Natural killer cell (primary cell): Measurements from ENCODE around the gene UNC13D. TPM values are rescaled to one million over a fixed set of nuclear protein-coding genes. Genes with fewer than 3 reads are reported as not detected.

Source experiments
- ATAC-seq, 3 donors: fragments of 150-1000 bp in 2 of 3; fragments of 200-7000 bp in 1 of 3; cut with Tn5 transposase; 1 replicate in 1 of 3; 2 replicates in 2 of 3; pipeline ENCODE4 v1.10.0; 2021; ENCODE audit warnings: mild to moderate bottlenecking in 2 of 3, moderate library complexity in 2 of 3
- DNase-seq, 2 donors: peaks; one replicate each; pipeline versions ENCODE4 v3.0.0 to v3.0.0-alpha.2; 2013 to 2021; ENCODE audit warnings: mixed read lengths in 1 of 2
- H3K27ac ChIP-seq: one replicate; pipeline ENCODE4 v1.5.1; 2013; ENCODE audit warnings: mild to moderate bottlenecking, low read length
- H3K27me3 ChIP-seq: one replicate; pipeline ENCODE4 v1.6.1; 2013; ENCODE audit warnings: low read length; ENCODE audit not compliant: control insufficient read depth, insufficient read depth
- H3K36me3 ChIP-seq: one replicate; pipeline ENCODE4 v1.6.1; 2013; ENCODE audit warnings: low read length; ENCODE audit not compliant: control insufficient read depth, insufficient read depth
- H3K4me1 ChIP-seq: one replicate; pipeline ENCODE4 v1.6.1; 2013; ENCODE audit warnings: low read length; ENCODE audit not compliant: control insufficient read depth, insufficient read depth
- H3K4me3 ChIP-seq: one replicate; pipeline ENCODE4 v1.5.1; 2013; ENCODE audit warnings: low read length
- H3K9me3 ChIP-seq: one replicate; pipeline ENCODE4 v1.6.1; 2013; ENCODE audit warnings: low read length; ENCODE audit not compliant: control insufficient read depth, insufficient read depth
- H3K27ac Mint-ChIP-seq, 2 donors: one replicate each; pipeline ENCODE4 v1.8.0; 2022; ENCODE audit warnings: mild to moderate bottlenecking in 2 of 2, mixed read lengths in 2 of 2, moderate library complexity in 1 of 2
- H3K27me3 Mint-ChIP-seq, 2 donors: one replicate each; pipeline ENCODE4 v1.8.0; 2022; ENCODE audit warnings: low read depth in 2 of 2, mixed read lengths in 2 of 2
- H3K36me3 Mint-ChIP-seq: one replicate; pipeline ENCODE4 v1.8.0; 2022; ENCODE audit warnings: mixed read lengths
- H3K4me1 Mint-ChIP-seq, 2 donors: one replicate each; pipeline ENCODE4 v1.8.0; 2022; ENCODE audit warnings: mixed read lengths in 2 of 2
- H3K4me3 Mint-ChIP-seq: one replicate; pipeline ENCODE4 v1.8.0; 2022; ENCODE audit warnings: mild to moderate bottlenecking, moderate library complexity, mixed read lengths
- H3K9me3 Mint-ChIP-seq, 2 donors: one replicate each; pipeline ENCODE4 v1.8.0; 2022; ENCODE audit warnings: mixed read lengths in 2 of 2
- CTCF ChIP-seq: fragments of 200-600 bp; IDR thresholded peaks from one replicate; pipeline ENCODE4 v1.8.0; 2022; ENCODE audit warnings: antibody characterized with exemption
- WGBS: methylation state at CpG from one replicate; pipeline ENCODE4 v1.1.7; 2013; ENCODE audit warnings: missing lambda C conversion rate; ENCODE audit not compliant: insufficient coverage; 5-methylcytosine and 5-hydroxymethylcytosine counted together
- intact Hi-C: fragments of 100-400 bp; cut with micrococcal nuclease; formaldehyde crosslinking; loops from one replicate; pipeline ENCODE4 v1.14.2; 2022
- total RNA-seq, 4 donors: library from RNA; stranded (reverse); fragments of 120-200 nt in 1 of 4; gene quantifications; one replicate each; pipeline versions ENCODE4 v1.2.3 to v1.2.4, GENCODE V29; 2013 to 2022

Gene UNC13D
- total RNA-seq, 3 donors from 2014 or later (not counting 1 experiment from before 2014, with no cell fraction given) = 269 to 279 (median 277) TPM

DNA sequence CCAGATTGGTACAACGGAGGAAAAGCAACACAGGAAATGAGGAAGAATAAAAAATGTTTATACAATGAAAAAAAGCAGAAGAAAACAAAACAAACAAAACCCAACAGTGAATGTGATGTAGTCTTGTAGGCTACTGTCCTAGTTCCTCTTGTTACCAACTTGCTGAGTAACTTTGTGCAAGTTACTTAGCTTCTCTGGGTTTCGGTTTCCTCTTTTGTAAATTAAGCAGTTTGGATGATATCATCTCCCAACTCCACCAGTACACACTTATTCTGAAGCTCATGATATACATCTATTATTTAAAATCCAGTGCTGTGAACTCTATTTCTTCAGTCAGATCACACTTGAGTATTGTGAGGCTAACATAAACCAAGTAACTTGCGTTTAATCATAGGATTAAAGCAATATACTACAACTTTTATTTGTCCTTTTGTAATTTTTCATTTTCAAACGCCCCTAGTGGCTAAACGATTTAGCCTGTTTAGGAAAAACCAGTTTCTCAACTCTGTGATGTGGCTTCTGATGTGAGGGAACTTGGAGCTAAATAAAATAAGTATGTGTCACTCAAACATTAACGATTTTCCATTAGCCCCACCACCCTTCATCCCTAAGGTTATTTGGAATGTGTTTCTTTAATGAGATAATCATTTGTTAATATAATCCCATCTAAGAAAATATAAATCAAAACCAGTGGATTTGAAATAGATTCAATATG lies 61.0 kb downstream of the UNC13D start:
- H3K4me1 ChIP-seq = peaks cover 41% of the 10 kb centered on the region
- TF ChIP-seq CTCF = peak; percentile 88
- peaks cover 51 to 55% of the 10 kb centered on the region in 2 donors for H3K4me1 Mint-ChIP-seq

GRCh38 chr17:75779987-75780889 lies 64.0 kb downstream of the UNC13D start:
- Mint-ChIP-seq H3K27me3 (peaks cover 0 to 4% of the 10 kb centered on the region in 2 donors), H3K36me3 (peaks cover 29% of the 10 kb centered on the region), H3K9me3 (no peaks in the 10 kb centered on the region), H3K27ac (peak overlapping the region; percentile 95 to 99), H3K4me3 (peak overlapping the region; percentile 99), H3K4me1 (peaks cover 63 to 70% of the 10 kb centered on the region in 2 donors)
- no peak for TF ChIP-seq CTCF
- H3K9me3 ChIP-seq = no peaks in the 10 kb centered on the region
- intact Hi-C loops = loop anchor here (1.0 to 10.0 kb wide), 5 partner anchors 15 to 947 kb away; partner anchors contain the start of genes GALK1, JMJD6, METTL23 and UBALD2
- WGBS = 0% methylated on average over 3 of the region's 5 CpGs
- peaks cover 32% of the 10 kb centered on the region for H3K36me3 ChIP-seq
- peaks cover 41% of the 10 kb centered on the region for H3K4me1 ChIP-seq
- ATAC-seq (no peak), DNase-seq (no peak)
- no peak overlapping the region for H3K4me3 ChIP-seq
- H3K27ac ChIP-seq = no peak overlapping the region
- H3K27me3 ChIP-seq = no peaks in the 10 kb centered on the region

More for the DNA sequence above, 61.0 kb downstream of the UNC13D start:
- Mint-ChIP-seq H3K4me3 (peak overlapping the region; percentile 93), H3K36me3 (peaks cover 11% of the 10 kb centered on the region), H3K27me3 (peaks cover 0 to 4% of the 10 kb centered on the region in 2 donors), H3K9me3 (no peaks in the 10 kb centered on the region), H3K27ac (peak overlapping the region; percentile 97 to 99)
- Histone ChIP-seq H3K36me3 (peaks cover 7% of the 10 kb centered on the region), H3K27ac (peak overlapping the region; percentile 96), H3K27me3 (no peaks in the 10 kb centered on the region), H3K4me3 (no peak overlapping the region), H3K9me3 (no peaks in the 10 kb centered on the region)
- WGBS = 0% methylated on average over 2 of the region's 6 CpGs
- peak in 1 of 2 donors; percentile 77 for DNase-seq
- intact Hi-C loops = loop anchor here (5.0 to 10.0 kb wide), 2 partner anchors 482 to 944 kb away; partner anchors contain the start of genes JMJD6, METTL23 and UBALD2
- peak in 2 of 3 donors; percentile 18 to 22 for ATAC-seq

GRCh38 chr17:75779250-75779986 lies 64.8 kb downstream of the UNC13D start:
- Mint-ChIP-seq H3K4me3 (peak overlapping the region; percentile 99), H3K9me3 (no peaks in the 10 kb centered on the region), H3K4me1 (peaks cover 62 to 70% of the 10 kb centered on the region in 2 donors), H3K27me3 (peaks cover 0 to 4% of the 10 kb centered on the region in 2 donors), H3K27ac (peak overlapping the region; percentile 95 to 99), H3K36me3 (peaks cover 29% of the 10 kb centered on the region)
- Histone ChIP-seq H3K4me3 (peak overlapping the region; percentile 93), H3K9me3 (no peaks in the 10 kb centered on the region), H3K27ac (peak overlapping the region; percentile 97), H3K36me3 (peaks cover 40% of the 10 kb centered on the region), H3K4me1 (peaks cover 46% of the 10 kb centered on the region), H3K27me3 (no peaks in the 10 kb centered on the region)
- peak; percentile 1 for TF ChIP-seq CTCF
- peak; percentile 51 to 82 (median 70) for ATAC-seq
- under 1% methylated on average over 84 of the region's 84 CpGs for WGBS
- peak; percentile 93 to 99 for DNase-seq
- intact Hi-C loops = loop anchor here (1.0 to 5.0 kb wide), 3 partner anchors 15 to 76 kb away; partner anchors contain the start of genes GALK1, UNC13D and WBP2
